PFSK-1 (cell line): Measurements from ENCODE around the gene HDAC4.

ENCODE experiments used
- FOXP2 ChIP-seq: optimal IDR thresholded peaks from 2 replicates; pipeline ENCODE3; 2011; ENCODE audit warnings: borderline replicate concordance, control low read depth, inconsistent platforms; ENCODE audit not compliant: insufficient read depth; ENCODE audit errors: extremely low read length, extremely low read depth
- POLR2AphosphoS5 ChIP-seq: IDR thresholded peaks from 2 replicates; pipeline ENCODE4 v1.6.1; 2012; ENCODE audit warnings: low read depth, mild to moderate bottlenecking, control low read depth, low read length, moderate library complexity
- SIN3A ChIP-seq: IDR thresholded peaks from 2 replicates; pipeline ENCODE4 v1.6.1; 2012; ENCODE audit warnings: mild to moderate bottlenecking, low read length, moderate library complexity, borderline replicate concordance; ENCODE audit not compliant: insufficient read depth
- TAF1 ChIP-seq: IDR thresholded peaks from 2 replicates; pipeline ENCODE4 v1.6.1; 2012; ENCODE audit warnings: low read length, control low read depth, borderline replicate concordance; ENCODE audit not compliant: insufficient read depth
- TF ChIP-seq, protein P1 (sequence below), 2 experiments: IDR thresholded peaks; 2 replicates each; pipeline versions ENCODE4 v1.6.1 to v1.8.0; 2011 to 2012; ENCODE audit warnings: low read depth in 2 of 2, low read length in 2 of 2, control low read depth in 1 of 2, inconsistent platforms in 1 of 2, mild to moderate bottlenecking in 1 of 2, moderate library complexity in 1 of 2; ENCODE audit not compliant: insufficient read depth in 1 of 2

HDAC4 gene

GRCh38 chr2:239396881-239397681, 3.7 kb downstream of the HDAC4 start:
- no peak for TF ChIP-seq FOXP2
- TF ChIP-seq SIN3A: no peak
- TF ChIP-seq POLR2AphosphoS5: no peak
- no peak for TF ChIP-seq TAF1
- TF ChIP-seq, protein P1, sequence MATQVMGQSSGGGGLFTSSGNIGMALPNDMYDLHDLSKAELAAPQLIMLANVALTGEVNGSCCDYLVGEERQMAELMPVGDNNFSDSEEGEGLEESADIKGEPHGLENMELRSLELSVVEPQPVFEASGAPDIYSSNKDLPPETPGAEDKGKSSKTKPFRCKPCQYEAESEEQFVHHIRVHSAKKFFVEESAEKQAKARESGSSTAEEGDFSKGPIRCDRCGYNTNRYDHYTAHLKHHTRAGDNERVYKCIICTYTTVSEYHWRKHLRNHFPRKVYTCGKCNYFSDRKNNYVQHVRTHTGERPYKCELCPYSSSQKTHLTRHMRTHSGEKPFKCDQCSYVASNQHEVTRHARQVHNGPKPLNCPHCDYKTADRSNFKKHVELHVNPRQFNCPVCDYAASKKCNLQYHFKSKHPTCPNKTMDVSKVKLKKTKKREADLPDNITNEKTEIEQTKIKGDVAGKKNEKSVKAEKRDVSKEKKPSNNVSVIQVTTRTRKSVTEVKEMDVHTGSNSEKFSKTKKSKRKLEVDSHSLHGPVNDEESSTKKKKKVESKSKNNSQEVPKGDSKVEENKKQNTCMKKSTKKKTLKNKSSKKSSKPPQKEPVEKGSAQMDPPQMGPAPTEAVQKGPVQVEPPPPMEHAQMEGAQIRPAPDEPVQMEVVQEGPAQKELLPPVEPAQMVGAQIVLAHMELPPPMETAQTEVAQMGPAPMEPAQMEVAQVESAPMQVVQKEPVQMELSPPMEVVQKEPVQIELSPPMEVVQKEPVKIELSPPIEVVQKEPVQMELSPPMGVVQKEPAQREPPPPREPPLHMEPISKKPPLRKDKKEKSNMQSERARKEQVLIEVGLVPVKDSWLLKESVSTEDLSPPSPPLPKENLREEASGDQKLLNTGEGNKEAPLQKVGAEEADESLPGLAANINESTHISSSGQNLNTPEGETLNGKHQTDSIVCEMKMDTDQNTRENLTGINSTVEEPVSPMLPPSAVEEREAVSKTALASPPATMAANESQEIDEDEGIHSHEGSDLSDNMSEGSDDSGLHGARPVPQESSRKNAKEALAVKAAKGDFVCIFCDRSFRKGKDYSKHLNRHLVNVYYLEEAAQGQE (IDR thresholded peaks at IDR 0.05; ENCODE audit: insufficient read depth in 1 of 2, low read depth in 2 of 2, low read length in 2 of 2): no peak

GRCh38 chr2:239395524-239395923, 5.3 kb downstream of the HDAC4 start:
- no peak for TF ChIP-seq SIN3A
- TF ChIP-seq POLR2AphosphoS5: no peak
- no peak for TF ChIP-seq TAF1
- TF ChIP-seq, protein P1 (IDR thresholded peaks at IDR 0.05; ENCODE audit: insufficient read depth in 1 of 2, low read depth in 2 of 2, low read length in 2 of 2): no peak
- TF ChIP-seq FOXP2: no peak

- TF ChIP-seq, protein P1 (IDR thresholded peaks at IDR 0.05; ENCODE audit: insufficient read depth in 1 of 2, low read depth in 2 of 2, low read length in 2 of 2): no peak
- TF ChIP-seq SIN3A (no peak), POLR2AphosphoS5 (no peak), TAF1 (no peak), FOXP2 (no peak)
These were observed 5.8 kb downstream of the HDAC4 start for GRCh38 chr2:239394978-239395377.

DNA sequence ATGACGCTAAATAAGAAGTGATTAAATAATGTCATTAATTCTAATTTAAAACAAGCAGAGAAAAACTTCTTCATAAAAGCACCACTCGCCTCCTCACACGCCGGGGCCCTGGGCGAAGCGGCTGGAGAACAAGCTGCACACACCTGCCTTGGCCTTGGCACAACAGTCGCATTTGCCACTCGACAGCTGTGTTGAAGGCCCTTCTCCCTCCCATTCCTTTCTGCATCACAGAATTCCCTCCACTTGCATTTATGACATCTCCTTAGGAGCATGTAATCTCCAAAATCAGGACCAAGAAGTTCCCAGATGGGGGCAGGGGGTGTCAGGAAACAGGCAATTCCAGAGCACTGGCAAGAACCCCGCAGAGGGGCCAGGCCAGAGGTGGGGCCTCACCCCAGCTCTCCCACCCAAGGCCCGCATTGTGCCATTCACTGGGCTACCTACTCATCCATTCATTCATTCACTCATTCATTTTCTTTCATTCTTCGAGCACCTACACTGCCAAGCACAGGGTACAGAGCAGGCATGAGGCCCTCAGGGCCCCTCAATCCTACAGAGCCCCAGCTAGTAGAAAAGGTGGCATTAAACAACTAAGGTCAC, 6.4 kb downstream of the HDAC4 start:
- TF ChIP-seq, protein P1 (IDR thresholded peaks at IDR 0.05; ENCODE audit: insufficient read depth in 1 of 2, low read depth in 2 of 2, low read length in 2 of 2): no peak
- TF ChIP-seq TAF1 (no peak), SIN3A (no peak)
